KMS-11 (cell line): ENCODE measurements around the gene UNC13D.
"Not testable (repeated sequence)": the region's sequence is repeated elsewhere in the genome, so short reads cannot be mapped to it uniquely, and the experiment has no call there.

ENCODE experiments used
- H2AFZ ChIP-seq: fragments of 200-600 bp; sonication (generic); 2 replicates; pipeline ENCODE4 v1.6.1; 2016; ENCODE audit warnings: antibody characterized with exemption, mixed run types, low read depth
- H3K27ac ChIP-seq: fragments of 200-600 bp; sonication (generic); 2 replicates; pipeline ENCODE4 v1.6.1; 2016; ENCODE audit warnings: mild to moderate bottlenecking, mixed run types
- H3K27me3 ChIP-seq: fragments of 200-600 bp; sonication (generic); 2 replicates; pipeline ENCODE4 v1.6.1; 2017; ENCODE audit warnings: mild to moderate bottlenecking, low read depth, mixed run types, moderate library complexity; ENCODE audit not compliant: insufficient read depth
- H3K36me3 ChIP-seq: fragments of 200-600 bp; sonication (generic); 2 replicates; pipeline ENCODE4 v1.6.1; 2017; ENCODE audit warnings: mild to moderate bottlenecking, mixed run types; ENCODE audit not compliant: insufficient read depth
- H3K4me1 ChIP-seq: fragments of 200-600 bp; sonication (generic); 2 replicates; pipeline ENCODE4 v1.6.1; 2016; ENCODE audit warnings: mild to moderate bottlenecking, low read depth, mixed run types; ENCODE audit not compliant: poor library complexity, severe bottlenecking
- H3K4me2 ChIP-seq: fragments of 200-600 bp; sonication (generic); 2 replicates; pipeline ENCODE4 v1.7.0; 2016; ENCODE audit warnings: mild to moderate bottlenecking, mixed run types
- H3K4me3 ChIP-seq: fragments of 200-600 bp; sonication (generic); IDR thresholded peaks from 2 replicates; pipeline ENCODE4 v1.6.1; 2017; ENCODE audit warnings: low read depth, low read length, mixed read lengths; ENCODE audit not compliant: insufficient read depth
- H3K79me2 ChIP-seq: fragments of 200-600 bp; sonication (generic); 2 replicates; pipeline ENCODE4 v1.6.1; 2016; ENCODE audit warnings: low read depth, mixed run types; ENCODE audit not compliant: insufficient read depth
- H3K9ac ChIP-seq: fragments of 200-600 bp; sonication (generic); 2 replicates; pipeline ENCODE4 v1.6.1; 2016; ENCODE audit warnings: mild to moderate bottlenecking, mixed run types
- H4K20me1 ChIP-seq: fragments of 200-600 bp; sonication (generic); 2 replicates; pipeline ENCODE4 v1.6.1; 2016; ENCODE audit warnings: mild to moderate bottlenecking, mixed run types; ENCODE audit not compliant: insufficient read depth
- CTCF ChIP-seq: fragments of 200-600 bp; sonication (generic); conservative IDR thresholded peaks from 2 replicates; pipeline ENCODE4 v1.6.1; 2017; ENCODE audit warnings: low read depth, mild to moderate bottlenecking, antibody characterized with exemption, low read length, moderate library complexity, mixed read lengths

Gene UNC13D

GRCh38 chr17:75864448-75864871, 20.3 kb upstream of the UNC13D start:
- peak overlapping the region; percentile 96 for H3K27ac ChIP-seq
- H3K4me1 ChIP-seq = peaks cover 57% of the 10 kb centered on the region
- peak overlapping the region; percentile 64 for H3K4me2 ChIP-seq
- H2AFZ ChIP-seq = peak overlapping the region; percentile 39; the same call in 1 of the 2 replicates
- TF ChIP-seq CTCF = no peak
- H4K20me1 ChIP-seq = no peaks in the 10 kb centered on the region
- peak overlapping the region; percentile 74 for H3K9ac ChIP-seq
- H3K79me2 ChIP-seq = no peaks in the 10 kb centered on the region
- no peak overlapping the region for H3K4me3 ChIP-seq
- no peaks in the 10 kb centered on the region for H3K27me3 ChIP-seq
- H3K36me3 ChIP-seq = no peaks in the 10 kb centered on the region

- Histone ChIP-seq H3K79me2 (no peaks in the 10 kb centered on the region), H3K4me2 (no peak overlapping the region), H2AFZ (peak overlapping the region; percentile 34; the same call in 1 of the 2 replicates), H3K4me1 (peaks cover 56% of the 10 kb centered on the region), H3K27me3 (no peaks in the 10 kb centered on the region), H3K36me3 (no peaks in the 10 kb centered on the region), H3K9ac (no peak overlapping the region), H3K4me3 (no peak overlapping the region), H3K27ac (peak overlapping the region; percentile 12; the same call in 1 of the 2 replicates), H4K20me1 (no peaks in the 10 kb centered on the region)
- TF ChIP-seq CTCF = no peak
Measured at GRCh38 chr17:75861927-75862317, 17.7 kb upstream of the UNC13D start.

DNA sequence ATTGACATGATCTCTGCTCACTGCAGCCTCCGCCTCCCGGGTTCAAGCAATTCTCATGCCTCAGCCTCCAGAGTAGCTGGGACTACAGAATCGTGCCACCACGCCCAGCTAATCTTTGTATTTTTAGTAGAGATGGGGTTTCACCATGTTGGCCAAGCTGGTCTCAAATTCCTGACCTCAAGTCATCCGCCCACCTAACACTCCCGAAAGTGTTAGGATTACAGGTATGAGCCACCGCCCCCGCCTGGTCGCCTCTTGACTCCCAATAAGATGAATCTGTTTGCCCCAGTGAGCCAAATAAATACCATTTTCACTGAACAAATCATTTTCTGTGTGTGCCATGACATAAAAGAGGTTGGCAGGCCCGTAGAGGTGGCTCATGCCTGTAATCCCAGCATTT, 15.2 kb upstream of the UNC13D start:
- peaks cover 42% of the 10 kb centered on the region for H3K4me1 ChIP-seq
- H3K4me2 ChIP-seq, H3K79me2 ChIP-seq, H3K36me3 ChIP-seq, H2AFZ ChIP-seq, H3K27ac ChIP-seq, H3K9ac ChIP-seq, H3K27me3 ChIP-seq, H4K20me1 ChIP-seq, H3K4me3 ChIP-seq: not testable (repeated sequence)

DNA sequence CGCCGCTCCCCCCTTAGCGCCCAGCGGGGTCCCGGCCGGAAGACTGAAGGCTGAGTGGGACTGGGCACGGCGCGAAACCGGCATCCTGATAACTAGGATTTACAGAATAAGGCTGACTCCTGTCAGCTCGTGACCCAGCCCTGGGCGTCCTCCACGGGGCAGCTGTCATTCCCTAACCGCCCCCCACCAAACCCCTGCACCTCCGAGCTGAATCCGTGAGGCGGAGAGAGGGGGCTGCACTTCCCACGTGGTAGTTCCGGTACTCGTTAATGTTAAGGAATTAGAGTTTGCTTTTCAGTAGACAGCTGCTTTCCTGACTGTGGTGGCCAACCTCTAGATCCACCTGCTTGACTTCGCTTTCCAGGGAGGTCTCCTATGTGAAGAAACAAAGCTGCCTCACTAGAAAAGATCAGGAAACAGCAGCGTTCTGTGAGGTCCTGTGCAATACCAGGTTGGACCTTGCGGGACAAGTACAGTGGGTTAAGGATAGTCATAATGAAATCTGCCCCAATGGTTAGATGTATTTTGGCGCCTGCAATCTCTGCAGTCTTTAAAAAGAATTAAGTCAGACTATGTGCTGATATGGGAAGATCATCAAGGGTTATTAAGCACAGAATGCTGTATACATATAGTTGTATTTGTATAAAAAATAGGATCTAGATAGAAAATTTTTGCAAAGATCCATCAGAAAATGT, 12.0 kb upstream of the UNC13D start:
- Histone ChIP-seq H3K27ac (peak overlapping the region; percentile 79), H3K4me3 (no peak overlapping the region), H3K36me3 (no peaks in the 10 kb centered on the region), H3K4me1 (peaks cover 19% of the 10 kb centered on the region), H3K4me2 (peak overlapping the region; percentile 93), H2AFZ (peak overlapping the region; percentile 73), H3K79me2 (peaks cover 7% of the 10 kb centered on the region; the same call in 1 of the 2 replicates), H3K9ac (peak overlapping the region; percentile 79), H3K27me3 (no peaks in the 10 kb centered on the region), H4K20me1 (no peaks in the 10 kb centered on the region)
- no peak; the same call in none of the 2 replicates for TF ChIP-seq CTCF
